GM19023 (cell line): ENCODE measurements around the gene ROBO2.

Experiments
- ATAC-seq: cut with Tn5 transposase; IDR thresholded peaks from one replicate; pipeline ENCODE4 v1.9.1; 2021; ENCODE audit warnings: mild to moderate bottlenecking, moderate library complexity; ENCODE audit not compliant: unreplicated experiment

ROBO2 gene, protein sequence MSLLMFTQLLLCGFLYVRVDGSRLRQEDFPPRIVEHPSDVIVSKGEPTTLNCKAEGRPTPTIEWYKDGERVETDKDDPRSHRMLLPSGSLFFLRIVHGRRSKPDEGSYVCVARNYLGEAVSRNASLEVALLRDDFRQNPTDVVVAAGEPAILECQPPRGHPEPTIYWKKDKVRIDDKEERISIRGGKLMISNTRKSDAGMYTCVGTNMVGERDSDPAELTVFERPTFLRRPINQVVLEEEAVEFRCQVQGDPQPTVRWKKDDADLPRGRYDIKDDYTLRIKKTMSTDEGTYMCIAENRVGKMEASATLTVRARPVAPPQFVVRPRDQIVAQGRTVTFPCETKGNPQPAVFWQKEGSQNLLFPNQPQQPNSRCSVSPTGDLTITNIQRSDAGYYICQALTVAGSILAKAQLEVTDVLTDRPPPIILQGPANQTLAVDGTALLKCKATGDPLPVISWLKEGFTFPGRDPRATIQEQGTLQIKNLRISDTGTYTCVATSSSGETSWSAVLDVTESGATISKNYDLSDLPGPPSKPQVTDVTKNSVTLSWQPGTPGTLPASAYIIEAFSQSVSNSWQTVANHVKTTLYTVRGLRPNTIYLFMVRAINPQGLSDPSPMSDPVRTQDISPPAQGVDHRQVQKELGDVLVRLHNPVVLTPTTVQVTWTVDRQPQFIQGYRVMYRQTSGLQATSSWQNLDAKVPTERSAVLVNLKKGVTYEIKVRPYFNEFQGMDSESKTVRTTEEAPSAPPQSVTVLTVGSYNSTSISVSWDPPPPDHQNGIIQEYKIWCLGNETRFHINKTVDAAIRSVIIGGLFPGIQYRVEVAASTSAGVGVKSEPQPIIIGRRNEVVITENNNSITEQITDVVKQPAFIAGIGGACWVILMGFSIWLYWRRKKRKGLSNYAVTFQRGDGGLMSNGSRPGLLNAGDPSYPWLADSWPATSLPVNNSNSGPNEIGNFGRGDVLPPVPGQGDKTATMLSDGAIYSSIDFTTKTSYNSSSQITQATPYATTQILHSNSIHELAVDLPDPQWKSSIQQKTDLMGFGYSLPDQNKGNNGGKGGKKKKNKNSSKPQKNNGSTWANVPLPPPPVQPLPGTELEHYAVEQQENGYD (N-terminal part only)

DNA sequence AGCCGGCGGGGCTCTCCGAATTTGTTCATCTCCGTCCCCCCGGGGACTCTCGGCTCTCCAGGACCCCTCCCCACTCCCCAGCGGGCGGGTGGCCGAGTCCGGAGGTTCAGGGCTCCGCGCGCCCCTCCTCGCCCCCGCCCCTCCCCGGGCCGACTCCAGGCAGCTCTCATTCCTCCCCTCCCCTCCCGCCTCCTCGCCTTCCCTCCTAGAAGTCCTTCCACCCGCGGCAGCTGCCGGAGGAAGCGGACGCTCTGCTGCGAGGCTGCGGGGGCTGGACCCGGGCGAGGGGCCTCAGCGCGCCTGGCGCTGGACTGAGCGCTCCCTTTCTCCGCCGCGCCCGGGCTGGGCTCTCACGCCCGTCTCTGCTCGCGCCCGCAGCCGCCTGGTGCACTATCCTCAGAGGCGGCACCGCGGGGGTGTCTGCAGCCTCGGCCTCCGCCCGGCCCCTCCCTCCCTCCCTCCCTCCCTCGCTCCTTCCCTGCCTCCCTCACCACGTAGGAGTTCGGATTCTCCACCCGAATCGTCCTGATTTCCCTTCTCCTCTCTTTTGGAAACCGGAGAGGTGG, at the start of gene ROBO2:
TSS of gene ROBO2 (plus strand) at position 494 of the 566 bp plus-strand sequence. CDS start 687 bp downstream, outside the sequence.
- ATAC-seq = no peak

DNA sequence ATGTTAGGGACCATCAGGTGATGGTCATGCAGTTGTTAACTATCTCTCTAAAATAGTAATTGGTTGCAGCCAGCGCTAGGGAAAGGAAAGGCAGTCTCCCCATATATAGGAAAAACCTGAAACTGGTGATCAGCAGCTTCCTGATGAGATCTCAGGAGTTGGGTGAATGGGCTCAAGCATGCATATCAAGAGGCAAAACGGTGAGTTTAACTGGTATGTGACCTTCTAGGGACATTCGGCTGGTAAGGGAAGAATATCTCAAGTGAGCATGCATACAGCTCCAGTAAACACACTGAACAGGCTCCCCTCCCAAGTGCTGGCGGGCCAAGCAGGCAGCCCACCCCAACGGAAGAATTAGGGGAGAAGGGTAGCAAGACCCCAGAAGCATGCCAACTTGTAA, 49.3 kb upstream of the ROBO2 start:
- no peak for ATAC-seq

DNA sequence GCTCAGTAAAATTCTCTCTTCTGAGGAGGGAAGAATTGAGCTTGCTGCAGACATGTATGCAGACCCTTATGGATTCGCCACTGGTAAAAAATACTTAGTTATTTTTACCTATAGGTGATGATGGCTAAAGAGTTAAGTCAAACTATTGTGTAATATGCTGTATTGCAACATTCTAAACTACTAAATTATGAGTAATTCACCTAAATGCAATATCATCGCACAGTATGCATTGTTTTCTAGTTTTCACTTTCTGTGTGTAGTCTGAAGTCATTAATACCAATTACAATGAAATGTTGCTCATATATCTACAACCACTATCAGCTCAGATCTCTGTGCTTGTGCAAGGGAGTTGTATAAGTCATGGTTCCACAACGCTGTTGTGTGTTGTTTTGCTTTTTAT, 48.7 kb upstream of the ROBO2 start:
- no peak for ATAC-seq

DNA sequence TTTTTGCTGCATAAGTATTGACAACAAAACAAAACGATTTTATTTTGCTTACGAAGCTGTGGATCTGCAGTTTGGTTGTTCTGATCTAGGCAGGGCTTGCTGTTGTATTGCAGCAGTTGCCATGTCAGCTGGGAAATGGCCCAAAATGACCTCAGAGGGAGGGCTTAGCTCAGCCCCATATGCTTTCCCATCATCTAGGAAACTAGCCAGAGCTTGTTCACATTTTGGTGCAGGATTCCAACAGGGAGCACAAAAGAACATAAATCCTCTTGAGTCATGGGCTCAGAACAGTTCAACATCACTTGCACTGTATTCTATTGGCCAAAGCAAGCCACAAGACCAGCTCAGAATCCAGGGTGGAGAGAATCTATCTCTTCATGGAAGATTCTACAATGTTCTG, 42.2 kb upstream of the ROBO2 start:
- ATAC-seq = no peak

DNA sequence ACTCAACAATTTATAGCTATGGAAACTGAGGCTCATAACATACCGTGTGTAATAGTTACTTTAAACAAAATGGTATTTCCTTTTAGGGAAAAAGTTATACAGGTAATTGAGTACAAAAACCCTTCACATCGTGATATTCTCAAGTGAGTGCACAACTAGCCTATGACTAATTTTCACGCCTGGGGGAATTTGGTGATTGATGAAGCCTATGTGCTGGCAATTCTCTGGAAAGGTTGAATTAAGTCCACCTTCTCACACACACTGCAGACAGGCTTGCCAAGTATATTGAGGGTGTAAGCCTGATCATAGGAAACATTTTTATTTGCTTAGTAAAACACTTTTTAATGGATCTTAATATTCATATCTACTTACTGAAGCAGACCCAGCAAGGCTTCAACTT, 41.3 kb upstream of the ROBO2 start:
- no peak for ATAC-seq

DNA sequence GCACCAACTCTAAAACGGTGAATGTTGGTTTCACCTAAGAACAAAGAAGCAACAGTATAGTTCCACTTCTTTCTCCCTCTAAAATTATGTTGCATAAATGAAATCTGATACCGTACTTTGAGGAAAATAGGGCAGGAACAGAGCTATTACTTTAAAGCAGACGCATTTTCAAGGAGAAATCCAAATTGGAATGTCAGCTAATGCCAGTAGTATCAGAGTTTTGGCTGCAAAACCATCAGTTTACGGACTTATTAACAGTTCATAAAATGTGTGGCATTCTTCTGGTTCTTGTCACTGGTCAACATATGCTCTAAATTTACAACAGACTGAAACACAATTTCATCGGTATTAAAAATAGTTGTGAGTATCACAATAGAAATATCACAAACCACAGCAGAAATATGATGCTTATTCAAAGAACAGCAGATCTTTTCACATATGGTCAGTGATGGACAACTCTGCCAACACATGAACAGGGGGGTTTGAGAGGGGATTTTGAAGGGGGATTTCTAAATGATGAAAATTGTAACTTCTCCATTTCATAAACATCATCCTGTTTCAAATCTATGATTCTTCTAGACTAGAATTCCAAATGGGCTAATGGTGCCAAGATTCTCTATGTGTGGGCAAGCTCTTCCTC, 38.7 kb upstream of the ROBO2 start:
- no peak for ATAC-seq

DNA sequence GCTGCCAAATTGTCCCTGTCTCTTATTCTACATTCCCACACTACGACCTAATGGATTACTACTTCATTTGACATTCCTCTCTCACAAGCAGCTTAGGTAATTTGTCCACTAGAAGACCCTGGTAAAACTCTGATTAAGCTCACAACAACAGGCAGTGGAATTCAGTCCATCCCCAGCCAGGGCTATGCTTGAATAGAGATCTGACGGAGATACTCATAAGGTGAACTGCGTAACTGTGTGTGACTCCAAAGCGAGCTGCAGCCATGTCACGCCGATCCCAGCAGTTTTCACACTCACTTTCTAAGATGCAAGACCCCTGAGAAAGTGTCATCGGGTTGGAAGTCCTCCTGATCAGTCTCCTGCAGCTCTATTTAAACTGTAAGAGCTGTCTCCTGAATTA, 25.7 kb upstream of the ROBO2 start:
- no peak for ATAC-seq

DNA sequence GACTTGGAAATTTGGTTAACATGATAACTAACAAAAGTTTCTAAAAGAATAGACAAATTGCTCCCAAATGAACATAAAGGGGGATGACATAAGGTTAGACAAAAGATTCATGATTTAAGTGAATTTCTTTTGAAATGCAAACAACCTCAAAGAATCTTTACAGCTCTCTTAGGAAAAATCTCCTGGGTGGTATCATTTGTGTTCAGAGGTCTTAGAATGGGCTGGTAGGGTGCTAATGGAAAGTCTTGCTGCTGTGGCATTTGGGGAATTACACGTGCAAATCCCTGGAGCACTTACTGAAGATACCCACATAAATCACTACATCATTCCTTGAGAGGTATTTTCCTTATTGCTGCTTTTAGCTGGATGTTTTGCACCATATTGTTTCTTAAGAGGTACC, 14.4 kb upstream of the ROBO2 start:
- no peak for ATAC-seq

DNA sequence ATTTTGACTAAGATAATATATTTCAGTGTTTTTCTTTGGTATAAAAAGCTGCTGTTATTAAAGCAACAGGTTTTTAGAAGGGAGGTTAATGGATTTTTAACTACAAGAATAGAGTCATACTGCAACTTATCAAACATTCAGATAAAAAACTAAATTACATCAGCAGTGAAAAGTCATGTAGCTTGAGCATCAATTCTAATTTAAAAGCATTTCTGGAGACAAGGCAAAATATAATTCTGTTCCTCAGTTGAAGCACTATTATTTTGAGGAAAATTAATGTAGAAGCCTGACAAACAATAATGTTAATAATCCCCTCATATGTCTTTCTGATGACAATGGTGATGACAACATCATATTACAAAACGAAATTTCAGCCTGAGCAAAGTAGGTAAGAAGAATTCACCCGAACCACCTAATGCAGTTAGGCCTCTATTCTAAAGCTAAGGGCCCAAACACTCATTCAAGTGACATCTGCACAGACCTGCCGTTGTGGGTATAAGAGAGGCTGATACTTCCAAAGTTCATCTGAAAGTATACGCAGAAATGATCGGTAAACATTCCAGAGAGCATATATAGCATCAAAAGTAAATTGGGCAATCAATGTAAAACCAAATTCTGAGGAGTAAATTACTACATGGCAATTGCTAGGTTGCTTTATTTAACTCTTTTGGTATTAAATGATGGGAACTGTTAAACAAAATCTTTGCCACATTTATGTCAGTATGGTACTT, 12.8 kb upstream of the ROBO2 start:
- ATAC-seq = no peak

DNA sequence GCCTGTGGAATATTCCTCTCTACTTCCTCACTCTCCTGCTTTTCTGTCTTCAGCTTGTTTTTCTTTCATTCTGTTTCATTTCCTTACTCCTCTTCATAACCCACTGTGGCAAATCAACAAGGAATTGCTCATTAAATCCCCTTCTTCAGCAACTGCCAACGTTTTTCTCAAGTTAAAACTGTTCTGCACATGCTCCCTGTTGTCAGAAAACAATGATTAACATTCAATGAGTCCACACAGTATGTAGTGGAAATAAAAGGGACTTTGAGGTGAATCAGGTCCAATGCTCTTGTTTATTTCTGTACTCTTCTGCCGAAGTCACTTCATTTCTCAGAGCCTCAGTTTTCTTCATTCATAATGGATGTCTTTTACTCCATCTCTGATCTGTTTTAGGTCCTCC, 11.9 kb upstream of the ROBO2 start:
- no peak for ATAC-seq

DNA sequence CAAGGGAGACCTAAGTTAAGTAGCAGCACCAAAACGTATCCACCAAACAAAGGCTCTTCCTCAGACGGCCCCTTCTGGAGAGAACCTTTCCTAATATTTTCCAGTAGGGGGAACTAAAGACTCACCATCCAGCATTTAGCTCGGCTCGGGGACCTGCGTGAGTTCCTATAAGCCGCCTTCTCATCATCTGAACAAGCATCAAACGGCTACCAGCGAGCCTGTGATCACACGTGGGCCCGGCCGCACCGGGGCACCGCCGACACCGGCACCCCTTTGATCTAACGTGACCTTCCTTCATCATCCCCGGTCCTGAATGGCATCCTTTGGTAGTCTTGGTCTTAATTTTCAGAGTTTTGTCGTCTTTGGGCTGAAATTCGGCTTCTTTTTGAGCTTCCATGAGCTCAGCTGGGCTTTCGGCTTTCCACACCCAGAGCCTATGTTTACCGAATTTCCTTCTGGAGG, 1.4 kb upstream of the ROBO2 start:
- no peak for ATAC-seq

DNA sequence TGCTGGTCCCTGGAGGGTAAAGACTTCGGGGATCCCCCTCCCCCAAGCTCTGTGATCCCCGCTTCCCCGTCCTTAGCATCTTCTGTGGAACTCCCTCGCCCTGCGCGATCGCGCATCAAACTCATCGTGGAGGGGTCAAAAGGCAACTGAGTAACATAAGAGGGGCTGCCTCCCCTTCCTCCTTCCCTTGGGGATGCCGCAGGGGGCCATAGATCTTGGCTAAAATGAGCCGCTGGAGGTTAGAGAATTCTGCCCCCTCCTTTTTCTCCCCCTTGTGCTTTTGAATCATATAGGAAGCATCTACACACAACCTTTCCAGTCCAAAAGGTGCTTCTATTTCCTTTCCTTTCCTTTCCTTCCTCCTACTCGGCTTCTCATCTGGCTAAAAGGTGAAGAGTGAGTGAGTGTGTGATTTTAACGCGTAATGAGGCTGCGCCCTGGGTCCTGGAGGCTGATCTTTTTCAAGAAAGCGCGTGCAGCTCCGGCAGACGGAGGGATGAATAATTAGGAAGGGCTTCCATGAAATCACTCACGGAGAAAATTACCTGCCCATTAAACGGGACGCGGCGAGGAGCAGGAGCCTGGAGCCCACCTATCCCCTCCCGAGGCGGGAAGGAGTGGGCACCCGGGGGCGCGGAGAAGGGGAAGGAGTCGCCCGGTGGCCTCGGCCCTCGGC, 831 bp upstream of the ROBO2 start:
- ATAC-seq = no peak

DNA sequence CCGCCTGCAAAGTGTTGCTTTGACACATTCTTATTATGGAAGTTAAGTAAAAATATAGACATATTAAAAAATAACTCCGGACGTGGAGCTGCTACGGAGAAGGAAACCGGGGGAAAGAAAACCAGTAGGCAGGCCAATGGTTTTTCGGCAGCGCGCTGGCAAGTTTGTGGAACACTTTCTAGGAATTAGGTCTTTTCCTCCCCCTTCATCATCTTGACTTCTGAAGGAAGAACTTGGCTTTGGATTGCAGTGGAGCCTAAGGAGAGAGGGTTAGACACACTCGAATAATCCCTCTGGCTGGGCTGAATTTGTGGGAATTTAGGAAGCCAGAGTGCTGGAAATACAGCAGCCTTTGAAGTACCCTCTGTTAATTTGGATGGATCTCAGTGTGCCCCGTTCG, 317 bp downstream of the ROBO2 start:
- no peak for ATAC-seq

DNA sequence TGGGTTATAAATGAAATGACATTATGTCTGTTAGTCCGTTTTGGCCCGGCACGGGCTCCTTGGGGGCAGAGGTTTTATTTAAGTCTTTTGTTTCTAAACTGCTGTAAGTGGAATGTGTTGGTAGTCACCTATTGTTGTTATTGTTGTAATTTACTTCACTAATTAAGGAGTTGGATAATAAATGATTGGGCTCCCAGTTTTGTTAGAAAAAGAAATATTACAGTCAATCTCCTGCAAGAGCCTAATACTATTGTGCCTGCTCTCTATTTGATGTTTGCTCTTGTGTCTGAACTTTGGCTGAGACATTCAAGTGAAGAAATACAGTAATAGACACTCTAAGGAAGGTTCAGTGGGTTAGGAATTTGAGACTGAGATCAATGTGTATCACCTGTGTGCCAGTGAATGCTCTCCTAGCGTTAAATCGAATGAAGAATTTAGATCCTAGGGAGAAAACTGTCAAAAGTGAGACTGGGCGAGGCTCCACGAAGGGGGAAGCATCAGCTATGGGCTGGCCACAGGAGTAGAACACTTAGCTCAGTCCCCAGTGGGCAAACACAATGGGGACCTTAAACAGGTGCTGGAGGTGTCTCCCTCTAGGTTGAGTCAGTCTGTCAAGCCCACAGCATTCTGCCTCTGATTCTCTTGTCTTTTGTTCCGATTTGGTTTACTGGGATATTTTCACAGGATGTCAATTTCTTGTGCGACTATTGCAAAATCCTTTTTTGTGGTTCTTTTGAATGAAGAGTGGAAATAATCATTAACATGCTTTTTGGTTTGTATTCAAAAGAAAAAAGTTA, 1.2 kb downstream of the ROBO2 start:
- ATAC-seq = no peak

DNA sequence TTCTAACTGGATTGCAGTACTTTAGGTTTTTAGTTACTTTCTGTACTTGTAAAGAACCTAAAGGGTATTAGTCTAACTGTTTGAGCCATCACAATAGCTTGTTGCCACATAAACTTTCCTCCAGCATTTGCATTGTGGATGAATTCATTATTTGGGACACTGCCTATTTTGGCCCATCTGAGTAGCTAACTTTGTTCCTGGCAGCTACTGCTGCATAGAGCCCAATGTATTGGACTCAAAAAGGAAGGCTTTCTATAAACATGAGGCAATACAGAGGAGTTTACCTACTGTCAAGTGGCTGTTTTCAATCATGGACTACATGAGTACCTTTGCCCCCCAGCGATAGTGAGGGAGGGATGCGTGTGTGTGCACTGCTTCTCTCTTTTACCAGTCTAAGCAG, 1.9 kb downstream of the ROBO2 start:
- no peak for ATAC-seq

DNA sequence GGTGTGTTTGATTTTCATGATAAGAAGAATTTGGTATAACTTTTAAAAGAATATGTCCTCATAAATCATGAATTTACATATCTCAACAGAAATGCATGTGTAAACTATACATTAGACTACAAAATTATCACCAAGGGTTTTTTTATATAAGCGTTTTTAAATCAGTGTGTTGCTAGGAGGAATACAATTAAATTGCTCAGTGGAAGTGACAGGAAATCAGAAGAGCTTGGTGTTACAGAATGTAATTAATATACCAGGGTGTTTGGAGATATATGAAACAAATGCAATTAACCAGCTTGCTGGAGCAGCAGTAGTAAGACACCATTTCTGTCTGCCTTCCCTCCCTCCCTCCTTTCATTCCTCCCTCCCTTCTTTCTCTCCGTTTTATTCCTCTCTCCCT, 2.4 kb downstream of the ROBO2 start:
- ATAC-seq = no peak

DNA sequence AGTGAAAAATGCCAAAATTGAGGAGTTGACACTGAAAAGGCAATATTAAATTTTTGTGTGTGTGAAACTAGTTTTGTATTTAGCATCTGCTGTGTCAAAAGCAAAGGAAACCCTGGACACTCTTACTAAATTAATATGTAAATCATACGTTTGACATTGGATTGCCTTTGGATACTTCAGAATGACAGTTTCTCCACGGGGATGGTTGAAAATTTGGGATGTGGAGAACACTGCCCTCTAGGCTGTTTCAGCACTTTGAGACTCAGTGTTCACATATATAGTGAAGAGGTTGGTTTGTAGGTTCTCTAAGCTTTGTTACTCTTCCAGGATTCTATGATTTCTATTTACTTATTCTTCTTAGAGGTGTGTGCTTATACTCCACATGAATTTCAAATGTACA, 3.0 kb downstream of the ROBO2 start:
- no peak for ATAC-seq

DNA sequence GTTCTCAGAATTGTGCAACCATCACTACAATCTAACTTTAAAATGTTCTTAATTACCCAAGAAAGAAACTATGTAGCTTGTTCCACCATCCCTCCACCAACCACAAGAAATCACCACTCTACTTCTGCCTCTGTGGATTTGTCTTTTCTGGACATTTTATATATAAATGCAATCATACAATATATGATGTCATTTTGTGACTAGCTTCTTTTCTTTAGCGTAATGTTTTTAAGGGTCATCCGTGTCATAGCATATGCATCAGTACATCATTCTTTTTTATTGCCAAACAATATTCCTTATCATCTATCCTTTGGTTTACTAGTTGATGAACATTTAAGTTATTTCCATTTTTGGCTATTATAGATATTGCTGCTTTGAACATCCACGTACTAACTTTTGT, 5.8 kb downstream of the ROBO2 start:
- ATAC-seq = no peak

DNA sequence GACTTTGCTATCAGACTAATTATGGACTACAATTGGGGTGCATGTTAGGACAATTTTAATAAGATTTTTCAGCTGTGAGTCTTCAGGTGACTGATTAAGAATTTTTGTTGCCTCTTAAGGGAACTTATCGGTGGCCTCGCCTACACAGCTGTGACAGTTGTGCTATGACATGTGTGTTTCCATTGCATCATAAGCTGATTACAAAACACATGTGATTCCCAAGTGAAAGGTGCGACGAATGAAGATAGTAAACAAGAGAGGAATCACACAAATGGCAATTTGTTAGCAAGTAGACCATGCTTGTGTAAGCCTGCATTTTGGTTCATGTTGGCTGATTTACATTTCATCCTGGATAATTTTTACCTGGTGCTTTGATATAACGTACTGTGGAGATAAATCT, 8.3 kb downstream of the ROBO2 start:
- no peak for ATAC-seq
